ENCODE data around the gene DCC. TPM values are rescaled to one million over a fixed set of nuclear protein-coding genes. Genes with fewer than 3 reads are reported as not detected.

Gene DCC
- total RNA-seq, 1 donor from 2014 or later: not detected

GRCh38 chr18:52624702-52625101 is 284.7 kb downstream of the DCC start:
- DNase-seq (ENCODE audit: low read depth): no peak
- no peak overlapping the region for H3K4me3 ChIP-seq (ENCODE audit: low read depth, low read length)
- TF ChIP-seq CTCF (conservative IDR thresholded peaks at IDR 0.05; ENCODE audit: low read depth, low read length): no peak

- no peak for TF ChIP-seq CTCF (conservative IDR thresholded peaks at IDR 0.05; ENCODE audit: low read depth, low read length)
- no peak for DNase-seq (ENCODE audit: low read depth)
- H3K4me3 ChIP-seq (ENCODE audit: low read depth, low read length): no peak overlapping the region
Observed at GRCh38 chr18:52636536-52636935, 296.5 kb downstream of the DCC start.

- H3K4me3 ChIP-seq (ENCODE audit: low read depth, low read length): no peak overlapping the region
- no peak for TF ChIP-seq CTCF (conservative IDR thresholded peaks at IDR 0.05; ENCODE audit: low read depth, low read length)
Observed at GRCh38 chr18:52648201-52648600, 308.2 kb downstream of the DCC start.

GRCh38 chr18:52652391-52652790 is 312.4 kb downstream of the DCC start:
- H3K4me3 ChIP-seq (ENCODE audit: low read depth, low read length): no peak overlapping the region
- DNase-seq (ENCODE audit: low read depth): no peak
- no peak for TF ChIP-seq CTCF (conservative IDR thresholded peaks at IDR 0.05; ENCODE audit: low read depth, low read length)

More at GRCh38 chr18:52648201-52648600, 308.2 kb downstream of the DCC start:
- DNase-seq (ENCODE audit: low read depth): no peak

- DNase-seq (ENCODE audit: low read depth): no peak
- TF ChIP-seq CTCF (conservative IDR thresholded peaks at IDR 0.05; ENCODE audit: low read depth, low read length): no peak
- no peak overlapping the region for H3K4me3 ChIP-seq (ENCODE audit: low read depth, low read length)
Observed at GRCh38 chr18:52657043-52657805, 317.2 kb downstream of the DCC start.

GRCh38 chr18:52667463-52668065 is 327.6 kb downstream of the DCC start:
- H3K4me3 ChIP-seq (ENCODE audit: low read depth, low read length): no peak overlapping the region
- no peak for DNase-seq (ENCODE audit: low read depth)
- TF ChIP-seq CTCF (conservative IDR thresholded peaks at IDR 0.05; ENCODE audit: low read depth, low read length): no peak

Data from epithelial cell of proximal tubule (primary cell).